22Rv1 (cell line): ENCODE data around the gene MYO10.

Source experiments
- ZFX ChIP-seq: fragments of 450-650 bp; IDR thresholded peaks from 2 replicates; pipeline ENCODE4 v1.6.1; 2017; ENCODE audit warnings: antibody characterized with exemption, borderline replicate concordance
- TF ChIP-seq, protein P1 (sequence below): fragments of 450-650 bp; IDR thresholded peaks from 2 replicates; pipeline ENCODE4 v1.5.1; 2017; ENCODE audit warnings: mild to moderate bottlenecking

DNA sequence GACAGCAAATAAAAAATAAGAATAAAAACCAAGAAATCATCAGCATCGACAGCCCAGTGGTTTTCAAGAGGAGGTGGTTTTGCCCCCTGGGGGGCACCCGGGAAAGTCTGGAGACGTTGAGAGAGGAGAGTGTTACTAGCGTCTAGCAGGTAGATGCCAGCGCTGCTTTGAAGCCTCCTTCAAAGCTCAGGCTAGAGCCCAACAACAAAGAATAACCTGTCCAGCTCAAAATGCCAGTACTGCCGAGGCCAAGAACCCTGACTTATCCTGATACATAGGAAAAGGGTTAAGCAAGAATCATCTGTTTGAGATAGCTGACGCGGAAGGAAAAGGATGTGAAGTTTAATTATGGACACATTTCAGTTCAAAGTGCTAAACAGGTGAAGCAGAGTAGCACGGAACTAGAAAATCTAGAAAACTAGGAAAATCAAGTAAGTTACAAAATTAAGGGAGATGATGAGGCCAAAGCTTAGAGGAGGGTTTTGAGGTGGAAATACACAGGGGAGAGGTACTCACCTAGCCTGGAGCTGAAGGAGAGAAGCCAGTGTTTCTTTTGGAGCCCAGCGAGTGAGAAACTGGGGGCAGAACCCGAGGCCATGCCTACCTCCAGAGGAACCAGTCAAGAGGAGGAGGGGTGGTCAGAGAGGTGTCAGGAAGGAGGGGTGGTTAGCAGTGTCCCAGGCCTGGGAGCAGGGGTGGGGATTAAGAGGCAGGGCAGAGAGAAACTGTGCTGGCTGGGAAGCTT, 198.3 kb downstream of the MYO10 start:
- TF ChIP-seq, protein P1, sequence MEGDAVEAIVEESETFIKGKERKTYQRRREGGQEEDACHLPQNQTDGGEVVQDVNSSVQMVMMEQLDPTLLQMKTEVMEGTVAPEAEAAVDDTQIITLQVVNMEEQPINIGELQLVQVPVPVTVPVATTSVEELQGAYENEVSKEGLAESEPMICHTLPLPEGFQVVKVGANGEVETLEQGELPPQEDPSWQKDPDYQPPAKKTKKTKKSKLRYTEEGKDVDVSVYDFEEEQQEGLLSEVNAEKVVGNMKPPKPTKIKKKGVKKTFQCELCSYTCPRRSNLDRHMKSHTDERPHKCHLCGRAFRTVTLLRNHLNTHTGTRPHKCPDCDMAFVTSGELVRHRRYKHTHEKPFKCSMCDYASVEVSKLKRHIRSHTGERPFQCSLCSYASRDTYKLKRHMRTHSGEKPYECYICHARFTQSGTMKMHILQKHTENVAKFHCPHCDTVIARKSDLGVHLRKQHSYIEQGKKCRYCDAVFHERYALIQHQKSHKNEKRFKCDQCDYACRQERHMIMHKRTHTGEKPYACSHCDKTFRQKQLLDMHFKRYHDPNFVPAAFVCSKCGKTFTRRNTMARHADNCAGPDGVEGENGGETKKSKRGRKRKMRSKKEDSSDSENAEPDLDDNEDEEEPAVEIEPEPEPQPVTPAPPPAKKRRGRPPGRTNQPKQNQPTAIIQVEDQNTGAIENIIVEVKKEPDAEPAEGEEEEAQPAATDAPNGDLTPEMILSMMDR: no peak
- no peak for TF ChIP-seq ZFX
